ENCODE data around the gene KRTAP9-4. TPM values are rescaled to one million over a fixed set of nuclear protein-coding genes. Genes with fewer than 3 reads are reported as not detected.

Gene KRTAP9-4
- total and polyA plus RNA-seq, 2 experiments from 2014 or later = not detected

GRCh38 chr17:41284043-41284442 lies 34.6 kb downstream of the KRTAP9-4 start:
- Histone ChIP-seq H3K79me2 (no peaks in the 10 kb centered on the region), H2AFZ (no peak overlapping the region), H3K4me1 (ENCODE audit: insufficient read depth) (no peaks in the 10 kb centered on the region), H3K4me3 (no peak overlapping the region), H3K4me2 (no peak overlapping the region), H3K36me3 (replicated peaks; ENCODE audit: insufficient read depth, low read depth) (no peaks in the 10 kb centered on the region), H3K9me2 (replicated peaks; ENCODE audit: insufficient read depth) (no peaks in the 10 kb centered on the region), H4K20me1 (ENCODE audit: insufficient read depth, poor library complexity, severe bottlenecking) (no peaks in the 10 kb centered on the region), H3K27ac (no peak overlapping the region), H3K27me3 (no peaks in the 10 kb centered on the region), H3K9me3 (ENCODE audit: low read depth) (no peaks in the 10 kb centered on the region)
- peak; percentile 1 for DNase-seq (ENCODE audit: low spot score)
- TF ChIP-seq CTCF (IDR thresholded peaks at IDR 0.05; ENCODE audit: poor library complexity) (no peak), EZH2 (IDR thresholded peaks at IDR 0.05; ENCODE audit: borderline replicate concordance) (no peak)
- WGBS (ENCODE audit: low lambda C conversion rate, missing lambda C conversion rate) = 36% methylated on average over 3 of the region's 3 CpGs

- H4K20me1 ChIP-seq (ENCODE audit: insufficient read depth, poor library complexity, severe bottlenecking) = no peaks in the 10 kb centered on the region
- H3K36me3 ChIP-seq (replicated peaks; ENCODE audit: insufficient read depth, low read depth) = no peaks in the 10 kb centered on the region
- no peak overlapping the region for H3K27ac ChIP-seq
- no peaks in the 10 kb centered on the region for H3K9me3 ChIP-seq (ENCODE audit: low read depth)
- no peak overlapping the region for H2AFZ ChIP-seq
- H3K4me2 ChIP-seq = no peak overlapping the region
- H3K79me2 ChIP-seq = no peaks in the 10 kb centered on the region
- DNase-seq (ENCODE audit: low spot score) = peak; percentile 0
- no peaks in the 10 kb centered on the region for H3K4me1 ChIP-seq (ENCODE audit: insufficient read depth)
- no peaks in the 10 kb centered on the region for H3K9me2 ChIP-seq (replicated peaks; ENCODE audit: insufficient read depth)
- no peaks in the 10 kb centered on the region for H3K27me3 ChIP-seq
- H3K4me3 ChIP-seq = no peak overlapping the region
- WGBS (ENCODE audit: low lambda C conversion rate, missing lambda C conversion rate) = 57% methylated on average over 2 of the region's 2 CpGs
- TF ChIP-seq CTCF (IDR thresholded peaks at IDR 0.05; ENCODE audit: poor library complexity) (no peak), EZH2phosphoT487 (IDR thresholded peaks at IDR 0.05; ENCODE audit: low read depth, severe bottlenecking, unreplicated experiment) (no peak)
Measured at GRCh38 chr17:41284546-41284945, 35.1 kb downstream of the KRTAP9-4 start.

- TF ChIP-seq EZH2 (IDR thresholded peaks at IDR 0.05; ENCODE audit: borderline replicate concordance) (no peak), EZH2phosphoT487 (IDR thresholded peaks at IDR 0.05; ENCODE audit: low read depth, severe bottlenecking, unreplicated experiment) (no peak), CTCF (IDR thresholded peaks at IDR 0.05; ENCODE audit: poor library complexity) (no peak)
- H3K27ac ChIP-seq = no peak overlapping the region
- H3K9me2 ChIP-seq (replicated peaks; ENCODE audit: insufficient read depth) = no peaks in the 10 kb centered on the region
- peak; percentile 4 for DNase-seq (ENCODE audit: low spot score)
- no peaks in the 10 kb centered on the region for H3K36me3 ChIP-seq (replicated peaks; ENCODE audit: insufficient read depth, low read depth)
- no peaks in the 10 kb centered on the region for H3K9me3 ChIP-seq (ENCODE audit: low read depth)
- no peak overlapping the region for H3K4me3 ChIP-seq
- H3K79me2 ChIP-seq = no peaks in the 10 kb centered on the region
- WGBS (ENCODE audit: low lambda C conversion rate, missing lambda C conversion rate) = 84% methylated on average over 3 of the region's 3 CpGs
- no peak overlapping the region for H3K4me2 ChIP-seq
- no peak overlapping the region for H2AFZ ChIP-seq
- H3K4me1 ChIP-seq (ENCODE audit: insufficient read depth) = no peaks in the 10 kb centered on the region
- no peaks in the 10 kb centered on the region for H3K27me3 ChIP-seq
- no peaks in the 10 kb centered on the region for H4K20me1 ChIP-seq (ENCODE audit: insufficient read depth, poor library complexity, severe bottlenecking)
Measured at GRCh38 chr17:41287050-41287449, 37.6 kb downstream of the KRTAP9-4 start.

GRCh38 chr17:41294016-41294415 lies 44.5 kb downstream of the KRTAP9-4 start:
- Histone ChIP-seq H3K9me3 (ENCODE audit: low read depth) (no peaks in the 10 kb centered on the region), H3K4me3 (no peak overlapping the region), H3K4me2 (no peak overlapping the region), H3K9me2 (replicated peaks; ENCODE audit: insufficient read depth) (no peaks in the 10 kb centered on the region), H2AFZ (no peak overlapping the region), H3K79me2 (no peaks in the 10 kb centered on the region), H4K20me1 (ENCODE audit: insufficient read depth, poor library complexity, severe bottlenecking) (no peaks in the 10 kb centered on the region), H3K4me1 (ENCODE audit: insufficient read depth) (no peaks in the 10 kb centered on the region), H3K36me3 (replicated peaks; ENCODE audit: insufficient read depth, low read depth) (no peaks in the 10 kb centered on the region), H3K27ac (no peak overlapping the region), H3K27me3 (no peaks in the 10 kb centered on the region)
- TF ChIP-seq CTCF (IDR thresholded peaks at IDR 0.05; ENCODE audit: poor library complexity) = no peak
- TF ChIP-seq EZH2 (IDR thresholded peaks at IDR 0.05; ENCODE audit: borderline replicate concordance) = no peak
- TF ChIP-seq EZH2phosphoT487 (IDR thresholded peaks at IDR 0.05; ENCODE audit: low read depth, severe bottlenecking, unreplicated experiment) = no peak
- no peak for DNase-seq (ENCODE audit: low spot score)
- WGBS (ENCODE audit: low lambda C conversion rate, missing lambda C conversion rate) = 90% methylated on average over 1 of the region's 1 CpG
